ENCODE results near the gene NCOA7.
"Not testable (repeated sequence)": the region's sequence is repeated elsewhere in the genome, so short reads cannot be mapped to it uniquely, and the experiment has no call there.

Gene NCOA7

GRCh38 chr6:125791151-125791819 lies 525 bp downstream of the NCOA7 start:
- DNase-seq (ENCODE audit: low read depth in 3 of 3) = no peak

GRCh38 chr6:125791820-125792165 lies 1.0 kb downstream of the NCOA7 start:
- DNase-seq (ENCODE audit: low read depth in 3 of 3) = no peak

GRCh38 chr6:125792172-125792571 lies 1.4 kb downstream of the NCOA7 start:
- DNase-seq (ENCODE audit: low read depth in 3 of 3) = no peak

- no peak for DNase-seq (ENCODE audit: low read depth in 3 of 3)
Observed at GRCh38 chr6:125792680-125793079, 1.9 kb downstream of the NCOA7 start.

- no peak for DNase-seq (ENCODE audit: low read depth in 3 of 3)
Observed at GRCh38 chr6:125793280-125793679, 2.5 kb downstream of the NCOA7 start.

- DNase-seq (ENCODE audit: low read depth in 3 of 3) = no peak
Observed at GRCh38 chr6:125793863-125794262, 3.1 kb downstream of the NCOA7 start.

GRCh38 chr6:125794342-125795137 lies 3.8 kb downstream of the NCOA7 start:
- no peak for DNase-seq (ENCODE audit: low read depth in 3 of 3)

GRCh38 chr6:125795301-125795700 lies 4.5 kb downstream of the NCOA7 start:
- DNase-seq (ENCODE audit: low read depth in 3 of 3) = no peak

- DNase-seq (ENCODE audit: low read depth in 3 of 3) = no peak
Observed at GRCh38 chr6:125797120-125797885, 6.5 kb downstream of the NCOA7 start.

- no peak for DNase-seq (ENCODE audit: low read depth in 3 of 3)
Observed at GRCh38 chr6:125797886-125798444, 7.2 kb downstream of the NCOA7 start.

- no peak for DNase-seq (ENCODE audit: low read depth in 3 of 3)
Observed at GRCh38 chr6:125798734-125799508, 8.2 kb downstream of the NCOA7 start.

- no peak for DNase-seq (ENCODE audit: low read depth in 3 of 3)
Observed at GRCh38 chr6:125802383-125802782, 11.6 kb downstream of the NCOA7 start.

GRCh38 chr6:125802943-125803377 lies 12.2 kb downstream of the NCOA7 start:
- DNase-seq (ENCODE audit: low read depth in 3 of 3) = no peak

- no peak for DNase-seq (ENCODE audit: low read depth in 3 of 3)
Observed at GRCh38 chr6:125804264-125804663, 13.5 kb downstream of the NCOA7 start.

GRCh38 chr6:125804866-125805425 lies 14.2 kb downstream of the NCOA7 start:
- not testable (repeated sequence) for DNase-seq (ENCODE audit: low read depth in 3 of 3)

GRCh38 chr6:125806813-125807212 lies 16.1 kb downstream of the NCOA7 start:
- no peak for DNase-seq (ENCODE audit: low read depth in 3 of 3)

- no peak for DNase-seq (ENCODE audit: low read depth in 3 of 3)
Observed at GRCh38 chr6:125807293-125807692, 16.5 kb downstream of the NCOA7 start.

GRCh38 chr6:125808060-125808459 lies 17.3 kb downstream of the NCOA7 start:
- no peak for DNase-seq (ENCODE audit: low read depth in 3 of 3)

- no peak for DNase-seq (ENCODE audit: low read depth in 3 of 3)
Observed at GRCh38 chr6:125808591-125808990, 17.8 kb downstream of the NCOA7 start.

- DNase-seq (ENCODE audit: low read depth in 3 of 3) = no peak
Observed at GRCh38 chr6:125809570-125810170, 18.9 kb downstream of the NCOA7 start.

- DNase-seq (ENCODE audit: low read depth in 3 of 3) = no peak
Observed at GRCh38 chr6:125810445-125810844, 19.7 kb downstream of the NCOA7 start.

All from stimulated activated CD4-positive, alpha-beta T cell treated with anti-CD3 and anti-CD28 coated beads, TNF-alpha, amount 100 ng/mL, for 4 hours (primary cell).